HepG2 (cell line): ENCODE data around the gene THY1.

Source experiments
- CEBPZ ChIP-seq: IDR thresholded peaks from 2 replicates; pipeline ENCODE4 v1.6.1; 2012; ENCODE audit warnings: low read length, improper control_type of control experiment
- CREB1 ChIP-seq, 2 experiments: fragments of 450-650 bp in 1 of 2; IDR thresholded peaks; 2 replicates each; pipeline ENCODE4 v1.6.1; 2016 to 2017; ENCODE audit warnings: control low read depth in 1 of 2, mild to moderate bottlenecking in 1 of 2, missing compliant biosample characterization in 1 of 2, missing genetic modification characterization in 1 of 2
- CTCF ChIP-seq: sonication (generic); formaldehyde crosslinking; IDR thresholded peaks from 2 replicates; pipeline ENCODE4 v1.5.0; 2020; ENCODE audit warnings: mild to moderate bottlenecking, missing genetic modification reagents, moderate library complexity
- ERF ChIP-seq: IDR thresholded peaks from 2 replicates; pipeline ENCODE4 v1.6.1; 2018; ENCODE audit warnings: missing biosample characterization, missing genetic modification reagents
- IRF9 ChIP-seq: sonication (generic); formaldehyde crosslinking; IDR thresholded peaks from 2 replicates; pipeline ENCODE4 v1.8.0; 2022; ENCODE audit warnings: missing genetic modification reagents, mild to moderate bottlenecking, borderline replicate concordance
- MAZ ChIP-seq, 2 experiments: sonication (generic) in 1 of 2; formaldehyde crosslinking in 1 of 2; IDR thresholded peaks; 2 replicates each; pipeline versions ENCODE4 v1.5.0 to v1.6.1; 2012 to 2020; ENCODE audit warnings: low read depth in 2 of 2, mild to moderate bottlenecking in 2 of 2, borderline replicate concordance in 1 of 2, improper control_type of control experiment in 1 of 2, low read length in 1 of 2, missing genetic modification reagents in 1 of 2, moderate library complexity in 1 of 2
- RELA ChIP-seq: sonication (generic); formaldehyde crosslinking; IDR thresholded peaks from 2 replicates; pipeline ENCODE4 v1.4.0; 2020; ENCODE audit warnings: missing genetic modification reagents
- SNRNP70 ChIP-seq: fragments of 200-400 bp; formaldehyde crosslinking; IDR thresholded peaks from 2 replicates; pipeline ENCODE4 v1.6.1; 2017; ENCODE audit warnings: mild to moderate bottlenecking, low read depth, low read length, moderate library complexity
- ZNF24 ChIP-seq: fragments of 450-650 bp; IDR thresholded peaks from 2 replicates; pipeline ENCODE4 v1.6.1; 2017; ENCODE audit warnings: antibody characterized with exemption, mild to moderate bottlenecking

- TF ChIP-seq RELA, result no peak
- TF ChIP-seq CEBPZ, result no peak
- no peak for TF ChIP-seq SNRNP70
- TF ChIP-seq ZNF24, result no peak
- peak; percentile 16; the same call in 1 of the 2 replicates for TF ChIP-seq CTCF (CRISPR knock-in tag)
- no peak for TF ChIP-seq MAZ (IDR thresholded peaks at IDR 0.05; ENCODE audit: borderline replicate concordance, low read depth, low read length)
- no peak for TF ChIP-seq MAZ (CRISPR knock-in tag; IDR thresholded peaks at IDR 0.05; ENCODE audit: low read depth)
- no peak for TF ChIP-seq ERF (CRISPR knock-in tag)
- no peak for TF ChIP-seq CREB1 (IDR thresholded peaks at IDR 0.05)
- no peak for TF ChIP-seq CREB1 (CRISPR knock-in tag; IDR thresholded peaks at IDR 0.05)
- TF ChIP-seq IRF9 (CRISPR knock-in tag), result no peak
Measured at GRCh38 chr11:119389611-119390254, 33.2 kb downstream of the THY1 start.
